OCI-LY3 (cell line): Measurements from ENCODE around the gene FRAT2.

Source experiments
- H2AFZ ChIP-seq: fragments of 200-600, 300-600 bp; shearing (Covaris generic); 2 replicates; pipeline ENCODE4 v1.6.0; 2014; ENCODE audit warnings: antibody characterized with exemption, low read depth, low read length
- H3K27ac ChIP-seq: fragments of 200-600, 300-600 bp; sonication (generic); 2 replicates; pipeline ENCODE4 v1.5.1; 2014; ENCODE audit warnings: mild to moderate bottlenecking, low read length, moderate library complexity, mixed read lengths
- H3K27me3 ChIP-seq: fragments of 200-600, 300-600 bp; sonication (generic); 2 replicates; pipeline ENCODE4 v1.6.1; 2014; ENCODE audit warnings: low read depth, low read length, mixed read lengths
- H3K36me3 ChIP-seq: fragments of 200-600, 300-600 bp; sonication (generic); replicated peaks from 2 replicates; pipeline ENCODE3; 2014; ENCODE audit warnings: low read depth, low read length, mixed read lengths
- H3K4me1 ChIP-seq: fragments of 300-600, 200-600 bp; sonication (generic); 2 replicates; pipeline ENCODE4 v1.6.1; 2014; ENCODE audit warnings: low read length, mixed read lengths
- H3K4me2 ChIP-seq: fragments of 200-600, 300-600 bp; sonication (generic); 2 replicates; pipeline ENCODE4 v1.6.1; 2014; ENCODE audit warnings: low read length, mixed read lengths
- H3K4me3 ChIP-seq: fragments of 300-600, 200-600 bp; sonication (generic); 2 replicates; pipeline ENCODE4 v1.5.1; 2014; ENCODE audit warnings: antibody characterized with exemption, mild to moderate bottlenecking, low read length, moderate library complexity
- H3K79me2 ChIP-seq: fragments of 300-600, 200-600 bp; shearing (Covaris generic); 2 replicates; pipeline ENCODE4 v1.6.1; 2014; ENCODE audit warnings: mild to moderate bottlenecking, low read length, mixed read lengths
- H3K9ac ChIP-seq: fragments of 300-600, 200-600 bp; shearing (Covaris generic); 2 replicates; pipeline ENCODE4 v1.6.0; 2014; ENCODE audit warnings: mild to moderate bottlenecking, low read length, moderate library complexity
- H3K9me3 ChIP-seq: fragments of 200-600, 300-600 bp; shearing (Covaris generic); 2 replicates; pipeline ENCODE4 v1.6.1; 2014; ENCODE audit warnings: low read length, mixed read lengths; ENCODE audit not compliant: insufficient read depth
- H4K20me1 ChIP-seq: fragments of 200-600, 300-600 bp; sonication (generic); 2 replicates; pipeline ENCODE4 v1.6.1; 2016; ENCODE audit warnings: low read length, mixed read lengths; ENCODE audit not compliant: insufficient read depth
- CTCF ChIP-seq: fragments of 200-600, 300-600 bp; sonication (generic); IDR thresholded peaks from 2 replicates; pipeline ENCODE4 v1.5.1; 2014; ENCODE audit warnings: antibody characterized with exemption, low read length, low read depth
- EZH2phosphoT487 ChIP-seq: fragments of 200-600 bp; shearing (Covaris generic); IDR thresholded peaks from 2 replicates; pipeline ENCODE4 v1.6.1; 2018; ENCODE audit warnings: antibody characterized with exemption, mixed run types, low read depth

Gene FRAT2

DNA sequence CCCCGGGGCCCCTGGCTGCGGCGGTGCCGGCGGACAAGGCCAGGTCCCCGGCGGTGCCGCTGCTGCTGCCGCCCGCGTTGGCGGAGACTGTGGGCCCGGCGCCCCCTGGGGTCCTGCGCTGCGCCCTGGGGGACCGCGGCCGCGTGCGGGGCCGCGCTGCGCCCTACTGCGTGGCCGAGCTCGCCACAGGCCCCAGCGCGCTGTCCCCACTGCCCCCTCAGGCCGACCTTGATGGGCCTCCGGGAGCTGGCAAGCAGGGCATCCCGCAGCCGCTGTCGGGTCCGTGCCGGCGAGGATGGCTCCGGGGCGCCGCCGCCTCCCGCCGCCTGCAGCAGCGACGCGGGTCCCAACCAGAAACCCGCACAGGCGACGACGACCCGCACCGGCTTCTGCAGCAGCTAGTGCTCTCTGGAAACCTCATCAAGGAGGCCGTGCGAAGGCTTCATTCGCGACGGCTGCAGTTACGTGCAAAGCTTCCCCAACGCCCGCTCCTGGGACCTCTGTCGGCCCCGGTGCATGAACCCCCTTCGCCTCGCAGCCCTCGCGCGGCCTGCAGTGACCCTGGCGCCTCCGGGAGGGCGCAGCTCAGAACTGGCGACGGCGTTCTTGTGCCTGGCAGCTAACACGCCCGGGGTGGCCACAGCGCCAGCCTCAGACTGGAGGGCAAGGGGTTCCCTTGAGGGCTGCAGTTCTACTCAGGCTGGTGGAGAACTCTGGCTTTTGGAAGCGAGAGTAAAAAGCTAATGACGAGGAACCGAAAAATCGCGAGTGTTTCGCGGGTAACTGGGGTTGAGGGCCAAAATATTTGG lies 14.7 kb downstream of the FRAT2 start:
- Histone ChIP-seq H2AFZ (no peak overlapping the region), H3K4me1 (no peaks in the 10 kb centered on the region), H3K4me3 (peak overlapping the region; percentile 87; the same call in 1 of the 2 replicates), H3K36me3 (no peaks in the 10 kb centered on the region), H4K20me1 (no peaks in the 10 kb centered on the region), H3K9ac (no peak overlapping the region), H3K4me2 (no peak overlapping the region), H3K79me2 (no peaks in the 10 kb centered on the region), H3K27me3 (no peaks in the 10 kb centered on the region), H3K9me3 (no peaks in the 10 kb centered on the region), H3K27ac (no peak overlapping the region)
- no peak for TF ChIP-seq CTCF
- TF ChIP-seq EZH2phosphoT487: no peak

DNA sequence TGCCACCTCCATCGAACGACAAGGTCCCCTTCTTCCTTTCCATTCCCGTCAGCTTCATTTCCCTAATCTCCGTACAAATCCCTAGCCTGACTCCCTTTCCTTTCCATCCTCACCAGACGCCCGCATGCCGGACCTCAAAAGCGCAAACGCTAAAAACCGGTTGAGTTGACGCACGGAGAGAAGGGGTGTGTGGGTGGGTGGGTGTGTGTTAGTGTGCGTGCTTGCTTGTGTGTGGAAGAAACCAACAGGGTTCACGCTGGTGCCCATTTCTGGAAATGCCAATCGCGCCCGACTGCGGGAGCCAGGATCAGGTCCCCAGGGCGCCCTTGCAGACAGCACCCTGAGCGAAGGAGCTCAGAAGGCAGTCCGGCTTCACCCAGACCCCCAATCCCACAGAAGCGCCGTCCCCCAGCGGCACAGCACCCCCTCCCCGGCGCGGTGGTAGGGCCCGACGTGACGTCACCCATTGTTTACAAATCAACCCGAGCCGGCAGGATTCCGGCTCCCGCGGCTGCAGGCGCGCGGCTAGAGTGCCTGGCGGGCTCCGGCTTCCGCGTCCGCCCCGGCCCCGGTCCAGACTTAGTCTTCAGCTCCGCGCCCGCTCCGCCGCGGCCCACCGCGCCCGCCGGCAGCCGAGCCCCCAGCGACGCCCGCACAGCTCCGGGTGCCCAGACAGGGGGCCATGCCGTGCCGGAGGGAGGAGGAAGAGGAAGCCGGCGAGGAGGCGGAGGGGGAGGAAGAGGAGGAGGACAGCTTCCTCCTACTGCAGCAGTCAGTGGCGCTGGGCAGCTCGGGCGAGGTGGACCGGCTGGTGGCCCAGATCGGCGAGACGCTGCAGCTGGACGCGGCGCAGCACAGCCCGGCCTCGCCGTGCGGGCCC lies 15.5 kb downstream of the FRAT2 start, which contains the start of gene FRAT1:
FRAT1 (plus strand) TSS at position 500 of the 880 bp plus-strand sequence; CDS start at position 683, 183 bp downstream.
- Histone ChIP-seq H3K4me3 (peak within 1 kb of the TSS; percentile 87), H2AFZ (peak within 1 kb of the TSS; percentile 69), H3K79me2 (no peaks in the 10 kb centered on the region), H3K9ac (peak within 1 kb of the TSS; percentile 73), H3K27ac (no peak within 1 kb of the TSS), H3K36me3 (no peaks in the 10 kb centered on the region), H3K4me2 (peak within 1 kb of the TSS; percentile 93), H3K4me1 (no peaks in the 10 kb centered on the region), H4K20me1 (no peaks in the 10 kb centered on the region), H3K9me3 (no peaks in the 10 kb centered on the region), H3K27me3 (no peaks in the 10 kb centered on the region)
- no peak for TF ChIP-seq CTCF
- TF ChIP-seq EZH2phosphoT487: no peak

DNA sequence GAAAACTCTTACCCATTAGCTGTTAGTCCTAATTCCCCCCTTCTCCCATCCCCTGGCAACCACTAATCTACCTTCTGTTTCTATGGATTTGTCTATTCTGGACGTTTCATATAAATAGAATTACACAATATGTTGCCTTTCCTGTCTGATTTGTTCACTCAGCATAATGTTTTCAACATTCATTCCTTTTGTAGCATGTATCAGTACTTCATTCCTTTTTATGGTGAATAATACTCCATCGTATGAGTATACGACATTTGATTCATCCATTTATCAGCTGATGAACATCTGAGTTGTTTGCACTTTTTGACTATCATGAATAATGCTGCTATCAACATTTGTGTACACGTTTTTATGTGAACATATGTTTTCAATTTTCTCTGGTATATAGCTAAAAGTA lies 19.9 kb downstream of the FRAT2 start:
- no peaks in the 10 kb centered on the region for H3K79me2 ChIP-seq
- no peak overlapping the region for H3K4me3 ChIP-seq
- TF ChIP-seq EZH2phosphoT487 (no peak), CTCF (no peak)
- no peak overlapping the region for H3K4me2 ChIP-seq
- H3K4me1 ChIP-seq: no peaks in the 10 kb centered on the region
- H3K9ac ChIP-seq: no peak overlapping the region
- H2AFZ ChIP-seq: no peak overlapping the region
- no peaks in the 10 kb centered on the region for H3K27me3 ChIP-seq
- no peaks in the 10 kb centered on the region for H3K9me3 ChIP-seq
- no peaks in the 10 kb centered on the region for H3K36me3 ChIP-seq
- H3K27ac ChIP-seq: no peak overlapping the region
- H4K20me1 ChIP-seq: no peaks in the 10 kb centered on the region

GRCh38 chr10:97312897-97313296 lies 21.6 kb downstream of the FRAT2 start:
- H4K20me1 ChIP-seq: no peaks in the 10 kb centered on the region
- no peaks in the 10 kb centered on the region for H3K9me3 ChIP-seq
- H2AFZ ChIP-seq: no peak overlapping the region
- no peaks in the 10 kb centered on the region for H3K36me3 ChIP-seq
- H3K4me1 ChIP-seq: no peaks in the 10 kb centered on the region
- no peak overlapping the region for H3K4me3 ChIP-seq
- no peaks in the 10 kb centered on the region for H3K27me3 ChIP-seq
- TF ChIP-seq CTCF (no peak), EZH2phosphoT487 (no peak)
- no peak overlapping the region for H3K27ac ChIP-seq
- no peak overlapping the region for H3K4me2 ChIP-seq
- H3K79me2 ChIP-seq: no peaks in the 10 kb centered on the region
- H3K9ac ChIP-seq: no peak overlapping the region
